ENCODE data around the gene PRKAR1B. TPM values are rescaled to one million over a fixed set of nuclear protein-coding genes. Genes with fewer than 3 reads are reported as not detected.
A peak's percentile ranks its signal among the peaks of the same experiment; 100 is the strongest.

The PRKAR1B gene
- total and polyA plus RNA-seq, 7 donors: 1.4 to 4.6 (median 1.9) TPM

GRCh38 chr7:770741-771166 lies 43.7 kb upstream of the PRKAR1B start:
- Histone ChIP-seq H3K4me1 (peaks cover 22% of the 10 kb centered on the region), H3K4me3 (no peak overlapping the region), H3K36me3 (ENCODE audit: insufficient read depth in 1 of 2, low read depth in 1 of 2) (peaks cover 2 to 37% of the 10 kb centered on the region in 2 donors), H3K27ac (peak overlapping the region; percentile 60), H3K9me3 (no peaks in the 10 kb centered on the region), H3K27me3 (ENCODE audit: insufficient read depth in 3 of 3, low read length in 2 of 3) (no peaks in the 10 kb centered on the region)
- 71 to 73% (median 71%) methylated on average over 7 of the region's 7 CpGs for WGBS, 3 donors
- no peak for TF ChIP-seq CTCF (IDR thresholded peaks at IDR 0.05)
- no peak for DNase-seq
- intact Hi-C loops (cut with DNase I): no loop called here
- ATAC-seq: no peak

GRCh38 chr7:770336-770735 lies 43.3 kb upstream of the PRKAR1B start:
- peaks cover 22% of the 10 kb centered on the region for H3K4me1 ChIP-seq
- no peak for TF ChIP-seq CTCF (IDR thresholded peaks at IDR 0.05)
- no peak overlapping the region for H3K27ac ChIP-seq
- H3K9me3 ChIP-seq: no peaks in the 10 kb centered on the region
- DNase-seq (no peak), ATAC-seq (no peak)
- H3K27me3 ChIP-seq (ENCODE audit: insufficient read depth in 3 of 3, low read length in 2 of 3): no peaks in the 10 kb centered on the region
- H3K36me3 ChIP-seq (ENCODE audit: insufficient read depth in 1 of 2, low read depth in 1 of 2): peaks cover 2 to 37% of the 10 kb centered on the region in 2 donors
- no peak overlapping the region for H3K4me3 ChIP-seq
- intact Hi-C loops (cut with DNase I): no loop called here
- 92 to 98% (median 95%) methylated on average over 14 of the region's 14 CpGs for WGBS, 3 donors

DNA sequence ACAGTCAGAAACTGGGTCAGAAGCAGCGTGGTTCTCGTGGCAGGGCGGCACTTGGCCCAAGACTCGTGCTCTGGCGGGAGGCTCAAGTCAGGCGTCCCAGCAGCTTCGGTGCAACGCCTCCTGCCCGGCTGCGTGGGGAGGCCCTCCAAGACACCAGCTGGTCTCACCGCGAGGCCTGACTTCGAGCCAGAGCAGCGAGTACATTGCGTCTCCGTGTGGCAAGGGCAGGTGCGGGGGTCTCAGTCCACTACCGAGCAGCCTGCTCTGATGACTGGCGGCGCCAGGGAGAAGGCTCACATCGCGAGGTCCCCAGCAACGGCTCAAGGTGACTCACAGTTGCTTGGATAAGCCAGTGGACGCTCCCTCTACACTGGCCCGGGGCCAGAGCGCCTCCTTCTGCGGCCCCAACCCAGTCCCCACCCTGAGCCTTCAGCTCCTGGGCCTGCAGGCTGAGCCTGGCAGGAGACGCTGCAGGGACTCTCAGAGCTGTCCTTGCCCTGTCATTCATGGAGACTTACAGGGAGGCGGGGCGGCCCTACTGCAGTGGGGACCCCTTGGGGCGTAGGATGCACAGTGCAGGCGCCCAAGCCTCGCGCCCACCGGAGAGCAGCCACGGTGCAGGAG lies 41.9 kb upstream of the PRKAR1B start:
- Histone ChIP-seq H3K4me1 (peaks cover 22% of the 10 kb centered on the region), H3K27ac (peak overlapping the region; percentile 74), H3K4me3 (peak overlapping the region; percentile 8), H3K9me3 (no peaks in the 10 kb centered on the region), H3K27me3 (ENCODE audit: insufficient read depth in 3 of 3, low read length in 2 of 3) (no peaks in the 10 kb centered on the region), H3K36me3 (ENCODE audit: insufficient read depth in 1 of 2, low read depth in 1 of 2) (peaks cover 2 to 43% of the 10 kb centered on the region in 2 donors)
- no peak for TF ChIP-seq CTCF (IDR thresholded peaks at IDR 0.05)
- intact Hi-C loops (cut with DNase I): no loop called here
- ATAC-seq (peak; percentile 44 to 80 (median 74)), DNase-seq (peak; percentile 70 to 76)
- 48 to 63% (median 51%) methylated on average over 36 of the region's 36 CpGs for WGBS, 3 donors

- Histone ChIP-seq H3K27ac (peak overlapping the region; percentile 74), H3K4me1 (peaks cover 22% of the 10 kb centered on the region), H3K4me3 (peak overlapping the region; percentile 8), H3K36me3 (ENCODE audit: insufficient read depth in 1 of 2, low read depth in 1 of 2) (peaks cover 0 to 48% of the 10 kb centered on the region in 2 donors), H3K9me3 (no peaks in the 10 kb centered on the region), H3K27me3 (ENCODE audit: insufficient read depth in 3 of 3, low read length in 2 of 3) (no peaks in the 10 kb centered on the region)
- DNase-seq (peak in 1 of 2 donors; percentile 60), ATAC-seq (peak; percentile 24 to 59 (median 51))
- intact Hi-C loops (cut with DNase I): loop anchor here in 1 of 2 donors (2.0 kb wide), 1 partner anchor 19 kb away; no protein-coding TSS in a partner anchor
- TF ChIP-seq CTCF (IDR thresholded peaks at IDR 0.05): no peak
- WGBS, 3 donors: 90 to 93% (median 91%) methylated on average over 65 of the region's 65 CpGs
Measured at GRCh38 chr7:767941-768731, 41.1 kb upstream of the PRKAR1B start.

Data from psoas muscle (tissue), 8 donors.